SK-N-MC (cell line): Measurements from ENCODE around the gene LAMA3.

ENCODE experiments used
- EZH2 ChIP-seq: fragments of 200-600 bp; sonication (generic); IDR thresholded peaks from one replicate; pipeline ENCODE4 v1.6.1; 2017; ENCODE audit warnings: antibody characterized with exemption
- FOXP2 ChIP-seq: optimal IDR thresholded peaks from 2 replicates; pipeline ENCODE3; 2011; ENCODE audit warnings: mild to moderate bottlenecking, moderate library complexity; ENCODE audit not compliant: insufficient read depth; ENCODE audit errors: extremely low read length, control extremely low read depth
- POLR2AphosphoS5 ChIP-seq: IDR thresholded peaks from 2 replicates; pipeline ENCODE4 v1.6.1; 2012; ENCODE audit warnings: mild to moderate bottlenecking, low read depth, low read length, borderline replicate concordance

GRCh38 chr18:23967321-23968089 lies 278.3 kb downstream of the LAMA3 start:
- TF ChIP-seq EZH2, result no peak
- TF ChIP-seq POLR2AphosphoS5, result no peak
- no peak for TF ChIP-seq FOXP2
